Left lung (tissue), 10 donors: ENCODE measurements around the gene SMYD2. TPM values are rescaled to one million over a fixed set of nuclear protein-coding genes. Genes with fewer than 3 reads are reported as not detected.

Experiments used
- ATAC-seq: fragments of 200-7000 bp; cut with Tn5 transposase; one replicate; pipeline ENCODE4 v1.9.1; 2020; ENCODE audit warnings: moderate library complexity
- DNase-seq, 4 donors: peaks; one replicate each; pipeline ENCODE4 v3.0.0-alpha.2; 2013 to 2020
- H3K27ac ChIP-seq, 2 donors: fragments of 200-600 bp; sonication (generic) in 1 of 2; one replicate each; pipeline versions ENCODE4 v1.5.0 to v1.8.0; 2020 to 2021
- H3K27me3 ChIP-seq, 2 donors: fragments of 200-600 bp; sonication (generic) in 1 of 2; one replicate each; pipeline versions ENCODE4 v1.5.0 to v1.8.0; 2020 to 2021
- H3K36me3 ChIP-seq, 2 donors: fragments of 200-600 bp; sonication (generic) in 1 of 2; one replicate each; pipeline versions ENCODE4 v1.5.0 to v1.8.0; 2020 to 2021
- H3K4me1 ChIP-seq, 2 donors: fragments of 200-600 bp; one replicate each; pipeline ENCODE4 v1.8.0; 2021
- H3K4me3 ChIP-seq, 2 donors: fragments of 200-600 bp; sonication (generic) in 1 of 2; one replicate each; pipeline versions ENCODE4 v1.5.0 to v1.8.0; 2020 to 2021; ENCODE audit warnings: mild to moderate bottlenecking in 1 of 2
- H3K9me3 ChIP-seq, 2 donors: fragments of 200-600 bp; sonication (generic) in 1 of 2; one replicate each; pipeline versions ENCODE4 v1.5.0 to v1.8.0; 2020 to 2021
- intact Hi-C, 2 donors: fragments of 100-400 bp; cut with DNase I; formaldehyde crosslinking; loops; one replicate each; pipeline versions ENCODE4 v1.11.2 to v1.14.2; 2022
- polyA plus RNA-seq, 6 donors: library from polyadenylated mRNA; unstranded; fragments of 120-200 nt; gene quantifications; one replicate each; pipeline ENCODE4 v1.2.1, GENCODE V29; 2013; ENCODE audit not compliant: insufficient read length in 6 of 6
- total RNA-seq, 2 donors: library from RNA; stranded (reverse); fragmentation: NEBNext Ultra II Directional; extraction: Animal tissue kit (Norgen Biotek cat#: 25700); gene quantifications; one replicate each; pipeline ENCODE4 v1.2.1, GENCODE V29; 2021
- TF ChIP-seq, protein P1 (sequence below), 2 donors: fragments of 200-600 bp; sonication (generic) in 1 of 2; IDR thresholded peaks; one replicate each; pipeline versions ENCODE4 v1.5.0 to v1.8.0; 2021; ENCODE audit warnings: antibody characterized with exemption in 2 of 2
- donor health status: DM: no; HTN: yes; CAD: no.
- donor health status: DM: no; HTN: no; CAD: no.

Gene SMYD2
- total and polyA plus RNA-seq, 8 donors, result 33.2 to 75.5 (median 67.8) TPM

DNA sequence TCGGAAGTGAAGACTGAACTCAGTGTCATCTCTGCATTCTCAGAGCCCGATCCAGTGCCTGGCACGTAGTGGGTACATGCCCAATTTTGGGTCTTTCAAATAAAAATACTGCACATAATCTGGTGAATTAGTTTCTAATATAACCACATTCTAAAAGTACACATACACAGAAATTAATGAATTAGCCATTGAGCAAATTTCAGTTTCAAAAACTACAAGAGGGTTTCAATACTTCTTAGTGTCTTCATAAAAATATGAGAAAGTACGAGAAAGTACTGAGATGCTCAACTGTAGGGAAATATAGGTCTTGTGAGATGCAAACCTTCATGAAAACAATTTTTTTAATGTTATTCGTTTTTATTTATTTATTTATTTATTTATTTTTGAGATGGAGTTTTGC lies 86.9 kb downstream of the SMYD2 start:
- peaks cover 0 to 23% of the 10 kb centered on the region in 2 donors for H3K36me3 ChIP-seq
- TF ChIP-seq, protein P1, sequence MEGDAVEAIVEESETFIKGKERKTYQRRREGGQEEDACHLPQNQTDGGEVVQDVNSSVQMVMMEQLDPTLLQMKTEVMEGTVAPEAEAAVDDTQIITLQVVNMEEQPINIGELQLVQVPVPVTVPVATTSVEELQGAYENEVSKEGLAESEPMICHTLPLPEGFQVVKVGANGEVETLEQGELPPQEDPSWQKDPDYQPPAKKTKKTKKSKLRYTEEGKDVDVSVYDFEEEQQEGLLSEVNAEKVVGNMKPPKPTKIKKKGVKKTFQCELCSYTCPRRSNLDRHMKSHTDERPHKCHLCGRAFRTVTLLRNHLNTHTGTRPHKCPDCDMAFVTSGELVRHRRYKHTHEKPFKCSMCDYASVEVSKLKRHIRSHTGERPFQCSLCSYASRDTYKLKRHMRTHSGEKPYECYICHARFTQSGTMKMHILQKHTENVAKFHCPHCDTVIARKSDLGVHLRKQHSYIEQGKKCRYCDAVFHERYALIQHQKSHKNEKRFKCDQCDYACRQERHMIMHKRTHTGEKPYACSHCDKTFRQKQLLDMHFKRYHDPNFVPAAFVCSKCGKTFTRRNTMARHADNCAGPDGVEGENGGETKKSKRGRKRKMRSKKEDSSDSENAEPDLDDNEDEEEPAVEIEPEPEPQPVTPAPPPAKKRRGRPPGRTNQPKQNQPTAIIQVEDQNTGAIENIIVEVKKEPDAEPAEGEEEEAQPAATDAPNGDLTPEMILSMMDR (IDR thresholded peaks at IDR 0.05), result no peak
- H3K4me3 ChIP-seq, result no peak overlapping the region
- no peaks in the 10 kb centered on the region for H3K9me3 ChIP-seq
- no peaks in the 10 kb centered on the region for H3K4me1 ChIP-seq
- ATAC-seq (no peak), DNase-seq (no peak)
- intact Hi-C loops, result no loop called here
- no peak overlapping the region for H3K27ac ChIP-seq
- H3K27me3 ChIP-seq, result no peaks in the 10 kb centered on the region

DNA sequence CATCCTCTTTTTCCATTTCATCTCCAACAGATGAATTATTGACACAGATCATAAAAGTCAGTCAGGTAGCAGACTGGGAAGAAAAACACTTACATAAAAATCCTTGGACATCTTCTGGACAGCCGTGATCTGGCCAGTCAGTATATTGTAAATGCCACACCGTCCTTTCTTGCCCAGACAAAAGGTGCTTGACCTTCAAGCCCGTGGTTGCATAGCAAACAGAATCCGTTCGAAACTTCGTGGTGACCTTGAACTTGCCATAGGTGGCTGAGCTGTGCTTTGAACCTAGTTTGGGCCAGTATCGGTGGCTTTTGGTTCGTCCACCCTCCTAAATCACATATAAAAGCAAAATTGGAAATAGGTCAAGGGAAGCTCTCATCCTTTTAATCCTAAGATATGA lies 88.4 kb downstream of the SMYD2 start:
- ATAC-seq (no peak), DNase-seq (no peak)
- Histone ChIP-seq H3K36me3 (peaks cover 0 to 23% of the 10 kb centered on the region in 2 donors), H3K9me3 (no peaks in the 10 kb centered on the region), H3K27ac (no peak overlapping the region), H3K4me1 (no peaks in the 10 kb centered on the region), H3K4me3 (no peak overlapping the region), H3K27me3 (no peaks in the 10 kb centered on the region)
- intact Hi-C loops, result no loop called here
- TF ChIP-seq, protein P1 (IDR thresholded peaks at IDR 0.05), result no peak

DNA sequence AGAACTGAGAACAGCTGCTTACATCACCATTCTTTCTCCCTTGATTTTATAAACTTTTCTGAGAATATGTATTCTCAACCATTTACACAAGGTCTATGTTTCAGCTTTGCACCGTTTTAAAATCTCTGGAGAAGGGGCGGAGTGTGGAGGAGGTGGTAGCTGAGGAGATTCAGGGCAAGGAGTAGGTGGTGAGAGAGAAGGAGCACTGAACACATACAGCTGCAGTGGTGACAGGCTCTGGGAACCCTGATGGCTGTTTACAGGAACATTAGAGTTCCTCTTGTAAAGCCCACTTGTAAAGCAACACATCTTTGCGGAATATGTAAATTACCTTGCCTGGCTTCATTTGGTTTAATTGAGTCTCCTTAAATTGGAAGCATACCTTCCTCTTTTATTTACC lies 89.7 kb downstream of the SMYD2 start:
- intact Hi-C loops, result no loop called here
- Histone ChIP-seq H3K27me3 (no peaks in the 10 kb centered on the region), H3K4me3 (no peak overlapping the region), H3K4me1 (no peaks in the 10 kb centered on the region), H3K9me3 (no peaks in the 10 kb centered on the region), H3K36me3 (peaks cover 0 to 23% of the 10 kb centered on the region in 2 donors), H3K27ac (no peak overlapping the region)
- TF ChIP-seq, protein P1 (IDR thresholded peaks at IDR 0.05), result no peak
- ATAC-seq, result no peak
- no peak for DNase-seq

DNA sequence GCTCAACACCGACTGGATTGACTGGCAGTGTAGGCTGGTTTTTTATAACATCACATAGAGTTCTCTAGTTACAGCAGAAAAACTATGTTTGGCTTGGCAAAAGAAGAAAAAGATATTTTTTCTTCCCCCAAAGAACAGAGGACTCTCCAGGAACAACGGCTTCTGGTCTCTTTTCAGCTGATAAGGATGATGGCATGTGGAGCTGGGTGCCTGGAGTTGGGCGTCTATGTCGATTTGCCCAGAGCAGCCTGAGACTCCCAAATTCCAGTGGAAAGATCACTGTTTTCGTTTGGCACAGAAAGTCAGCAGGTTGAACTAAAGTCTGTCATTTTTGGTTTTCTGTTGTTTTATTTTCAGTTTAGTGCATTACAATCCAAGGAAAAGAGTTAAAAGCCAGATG lies 91.1 kb downstream of the SMYD2 start:
- H3K4me1 ChIP-seq, result no peaks in the 10 kb centered on the region
- TF ChIP-seq, protein P1 (IDR thresholded peaks at IDR 0.05), result no peak
- no peak overlapping the region for H3K27ac ChIP-seq
- H3K27me3 ChIP-seq, result no peaks in the 10 kb centered on the region
- H3K9me3 ChIP-seq, result no peaks in the 10 kb centered on the region
- intact Hi-C loops, result no loop called here
- peaks cover 0 to 21% of the 10 kb centered on the region in 2 donors for H3K36me3 ChIP-seq
- no peak for ATAC-seq
- no peak overlapping the region for H3K4me3 ChIP-seq
- DNase-seq, result no peak

DNA sequence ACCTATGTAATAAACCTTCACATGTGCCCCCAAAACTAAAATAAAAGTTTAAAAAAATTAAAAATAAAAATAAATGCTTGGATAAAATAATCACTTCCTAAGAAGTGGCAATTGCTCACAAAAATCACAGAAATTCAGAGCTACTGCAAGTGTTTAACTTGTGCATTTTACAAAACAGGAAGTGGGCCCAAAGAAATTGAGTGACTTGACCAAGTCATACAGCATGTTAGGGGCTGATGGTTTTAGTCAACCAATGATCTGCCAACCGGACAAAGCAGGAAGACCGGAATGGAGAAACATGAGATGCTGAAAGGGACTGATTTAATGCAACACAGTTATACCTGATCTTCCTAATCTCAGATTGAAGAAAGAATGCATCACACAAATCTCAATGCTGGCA lies 96.5 kb downstream of the SMYD2 start:
- DNase-seq (no peak), ATAC-seq (no peak)
- H3K4me1 ChIP-seq, result peaks cover 0 to 5% of the 10 kb centered on the region in 2 donors
- no peaks in the 10 kb centered on the region for H3K9me3 ChIP-seq
- H3K27ac ChIP-seq, result no peak overlapping the region
- intact Hi-C loops, result no loop called here
- H3K4me3 ChIP-seq, result no peak overlapping the region
- TF ChIP-seq, protein P1 (IDR thresholded peaks at IDR 0.05), result no peak
- peaks cover 0 to 2% of the 10 kb centered on the region in 2 donors for H3K36me3 ChIP-seq
- no peaks in the 10 kb centered on the region for H3K27me3 ChIP-seq
